DMS53 treated with DMSO at 0.1 percent for 48 hours (cell line): ENCODE data around the gene DPM3.
"Not testable (repeated sequence)": the region's sequence is repeated elsewhere in the genome, so short reads cannot be mapped to it uniquely, and the experiment has no call there.

Experiments
- DNase-seq: peaks from one replicate; lab custom pipeline; 2025; ENCODE audit not compliant: unreplicated experiment; lab: John Stamatoyannopoulos, UW

Gene DPM3

DNA sequence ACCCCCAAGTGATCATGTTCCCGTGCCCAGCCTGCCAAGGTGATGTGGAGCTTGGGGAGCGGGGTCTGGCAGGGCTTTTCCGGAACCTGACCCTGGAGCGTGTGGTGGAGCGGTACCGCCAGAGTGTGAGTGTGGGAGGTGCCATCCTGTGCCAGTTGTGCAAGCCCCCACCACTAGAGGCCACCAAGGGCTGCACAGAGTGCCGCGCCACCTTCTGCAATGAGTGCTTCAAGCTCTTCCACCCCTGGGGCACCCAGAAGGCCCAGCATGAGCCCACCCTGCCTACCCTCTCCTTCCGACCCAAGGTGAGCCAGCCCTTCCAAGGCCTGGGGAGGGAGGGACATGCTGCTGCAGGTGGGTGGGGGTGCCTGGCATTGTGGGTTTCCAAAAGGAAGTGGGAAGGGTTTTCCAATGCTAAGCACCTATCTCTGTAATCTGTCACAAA, 35.6 kb upstream of the DPM3 start:
- DNase-seq, result peak; percentile 66

DNA sequence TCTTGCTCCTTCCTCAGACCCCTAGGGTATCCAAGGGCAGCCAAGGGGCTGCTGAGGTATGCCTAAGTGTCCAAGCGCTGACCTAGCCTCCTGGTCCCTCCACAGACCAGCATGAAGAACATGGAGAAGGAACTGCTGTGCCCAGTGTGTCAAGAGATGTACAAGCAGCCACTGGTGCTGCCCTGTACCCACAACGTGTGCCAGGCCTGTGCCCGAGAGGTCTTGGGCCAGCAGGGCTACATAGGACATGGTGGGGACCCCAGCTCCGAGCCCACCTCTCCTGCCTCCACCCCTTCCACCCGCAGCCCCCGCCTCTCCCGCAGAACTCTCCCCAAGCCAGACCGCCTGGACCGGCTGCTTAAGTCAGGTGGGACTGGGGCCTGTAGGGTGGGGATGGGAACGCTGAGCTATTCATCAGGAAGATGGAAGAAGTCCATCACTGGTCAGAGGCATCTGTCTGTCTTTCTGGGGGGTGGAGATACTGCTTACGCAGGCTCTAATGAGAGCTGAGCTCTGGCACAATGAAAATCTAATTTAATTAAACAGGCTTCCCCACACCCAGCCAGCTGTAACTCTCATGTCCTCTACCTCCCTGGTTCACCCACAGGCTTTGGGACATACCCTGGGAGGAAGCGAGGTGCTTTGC, 35.1 kb upstream of the DPM3 start:
- peak; percentile 25 for DNase-seq

DNA sequence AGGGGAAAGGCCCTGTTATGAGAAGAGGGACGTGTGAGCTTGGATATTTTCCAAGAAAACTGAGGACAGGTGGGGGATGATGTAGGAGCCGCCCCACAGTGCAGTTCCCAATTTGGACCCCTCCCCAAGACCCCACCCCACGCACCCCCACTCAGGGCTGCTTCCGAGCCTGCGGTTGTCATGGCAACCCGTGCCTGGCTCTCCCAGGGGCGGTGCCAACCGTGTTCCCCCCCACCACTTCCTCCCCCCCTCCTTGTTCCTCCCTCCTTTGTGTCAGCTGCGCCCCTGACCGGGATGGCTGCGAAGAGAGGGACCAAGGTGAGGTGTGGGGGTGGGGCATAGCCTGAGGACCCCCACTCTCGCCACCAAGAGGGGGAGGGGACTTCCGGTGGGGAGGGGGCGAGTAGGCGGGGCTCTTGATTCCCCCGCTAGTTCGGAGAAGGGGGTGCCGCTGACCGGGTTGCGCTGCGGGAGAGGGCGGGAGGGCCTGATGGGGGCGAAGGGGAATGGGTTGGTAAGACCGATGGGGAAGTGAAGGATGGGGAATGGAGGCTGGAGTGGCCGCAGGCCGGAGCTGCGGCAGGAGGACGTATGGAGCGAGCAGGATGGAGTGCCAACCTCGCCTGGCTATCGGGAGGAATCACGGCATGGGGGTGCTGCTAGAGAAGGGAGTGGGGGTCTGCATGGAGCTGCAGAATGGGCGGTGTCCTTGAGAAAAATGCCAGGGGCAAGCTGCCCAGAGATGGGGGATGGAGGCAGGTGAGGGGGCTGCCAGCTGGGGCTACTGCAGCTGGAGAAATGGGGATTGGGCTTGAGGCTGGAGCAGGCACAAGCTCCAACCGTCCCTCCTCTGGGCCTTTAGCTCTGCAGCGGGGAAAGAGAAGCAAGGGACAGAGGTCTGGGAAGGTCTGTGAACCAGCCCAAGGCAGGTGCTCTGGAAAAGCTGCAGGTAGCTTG, 34.3 kb upstream of the DPM3 start:
- peak; percentile 27 for DNase-seq

DNA sequence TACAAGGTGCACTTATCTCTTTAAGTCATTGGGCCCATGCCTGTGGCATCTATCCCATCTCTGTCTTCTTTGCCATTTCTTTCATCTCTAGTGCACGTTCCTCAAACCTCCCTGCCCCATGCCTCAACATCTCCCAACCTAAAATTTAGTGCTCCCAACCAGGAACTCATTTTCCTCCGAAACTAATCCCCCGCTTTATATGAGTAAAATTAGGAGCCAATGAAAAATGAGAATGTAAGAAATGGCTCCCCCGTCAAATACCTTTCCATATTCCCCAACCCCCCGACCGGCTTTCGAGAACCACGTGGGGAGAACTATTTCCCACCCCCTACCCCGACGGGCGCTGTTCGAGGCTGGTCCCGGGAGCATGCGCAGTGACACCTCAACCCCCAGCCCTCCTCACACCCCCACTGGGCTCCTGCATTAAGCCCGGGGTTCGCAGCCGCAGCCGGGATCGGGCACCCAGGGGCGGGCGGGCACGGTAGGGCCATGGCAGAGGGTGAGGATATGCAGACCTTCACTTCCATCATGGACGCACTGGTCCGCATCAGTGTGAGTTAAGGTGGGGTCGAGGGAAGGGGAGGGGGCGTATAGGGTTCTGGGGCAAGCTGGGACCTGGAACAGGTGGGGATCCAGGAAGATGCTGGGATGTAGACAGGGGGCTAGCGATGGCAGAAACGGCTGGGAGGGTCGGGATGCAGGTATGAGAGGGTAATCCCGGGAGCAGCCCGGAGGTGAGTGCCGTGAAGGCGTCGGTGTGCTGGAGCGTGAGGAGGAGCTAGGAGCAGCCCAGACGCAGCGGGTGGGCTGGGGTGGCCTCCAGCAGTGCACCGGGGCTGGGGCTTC, 33.4 kb upstream of the DPM3 start, which contains the start of gene TRIM46:
TRIM46 (plus strand) TSS at position 372 of the 846 bp plus-strand sequence; CDS start at position 490, 118 bp downstream.
- peak; percentile 27 for DNase-seq

DNA sequence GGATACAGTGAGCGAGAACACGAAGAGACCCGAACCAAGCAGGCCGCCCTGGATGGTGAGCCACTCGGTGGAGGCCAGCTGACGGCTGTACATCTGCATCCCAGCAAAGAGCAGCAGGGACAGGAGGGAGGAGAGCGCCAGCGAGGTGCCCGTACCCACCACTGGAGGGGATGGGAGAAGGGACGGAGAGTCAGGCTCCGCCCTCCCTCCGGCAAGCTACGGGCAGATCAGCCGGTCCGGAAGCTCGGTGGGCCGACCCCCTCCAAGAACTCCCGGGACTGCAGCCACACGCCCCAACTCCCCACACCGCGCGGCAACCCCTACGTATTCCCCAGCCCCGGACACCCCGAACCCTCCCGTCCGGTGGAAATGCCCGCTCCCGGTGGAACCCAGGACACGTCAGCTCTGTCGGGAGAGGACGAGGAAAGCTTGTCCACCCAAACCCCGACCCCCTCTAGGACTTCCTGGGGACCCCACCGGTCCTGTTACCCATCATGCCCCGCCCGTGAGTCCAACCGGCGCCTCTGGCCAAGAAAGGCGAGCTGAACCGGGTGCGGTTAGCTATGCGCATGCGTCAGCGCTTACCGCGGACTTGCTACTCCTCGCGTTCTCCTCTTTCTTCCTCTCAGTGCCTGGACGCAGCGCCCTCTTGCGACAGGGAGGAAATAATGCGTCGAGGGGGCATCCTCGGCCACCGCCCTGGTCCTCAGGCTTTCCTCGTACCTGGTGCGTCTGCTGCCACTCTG, 32.6 kb upstream of the DPM3 start, which contains the start of gene KRTCAP2:
KRTCAP2 (minus strand) TSS at position 573 of the 746 bp plus-strand sequence; CDS start at position 493, 80 bp downstream.
- peak; percentile 95 for DNase-seq

DNA sequence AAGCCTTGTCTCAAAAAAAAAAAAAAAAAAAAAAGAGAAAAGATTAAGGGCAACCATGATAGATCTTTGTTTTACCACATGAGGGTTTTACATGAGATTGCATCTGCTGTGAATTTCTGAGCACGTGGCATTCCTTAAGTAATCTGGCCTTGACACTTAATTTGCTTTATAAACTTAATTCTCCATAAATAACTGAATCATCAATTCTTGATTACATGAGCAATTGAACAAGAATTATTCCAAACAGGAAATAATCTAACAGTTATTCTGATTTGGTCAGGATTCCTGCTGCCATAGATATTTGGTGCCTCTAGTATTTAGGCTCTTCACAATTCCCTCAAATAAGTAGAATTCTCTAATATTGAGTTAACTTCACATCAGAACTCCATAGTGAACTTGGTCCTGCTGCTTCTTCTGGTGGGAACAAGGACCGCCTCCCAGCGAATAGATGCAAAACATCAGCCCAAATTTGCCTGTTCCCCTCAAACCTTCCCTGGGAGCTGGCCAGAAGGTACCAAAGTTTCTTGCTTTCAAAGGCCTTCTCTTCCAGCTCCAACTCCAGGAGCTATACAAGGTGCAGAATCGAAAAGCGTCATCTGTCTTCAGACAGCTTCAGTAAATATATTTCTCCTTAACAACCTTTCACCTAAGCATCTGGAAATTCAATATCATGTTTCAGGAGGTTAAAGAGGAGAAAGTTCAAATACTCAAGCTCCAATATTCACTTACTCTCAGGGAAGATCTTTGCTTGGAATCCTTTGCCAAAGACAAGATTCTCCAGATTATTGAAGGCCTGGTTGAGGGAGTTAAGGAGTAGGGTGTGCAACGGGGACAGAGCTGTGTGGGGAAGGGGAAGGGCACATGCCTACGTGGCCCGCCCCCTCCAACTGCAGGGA, 31.8 kb upstream of the DPM3 start:
- DNase-seq, result no peak

- DNase-seq, result no peak
Measured at GRCh38 chr1:155170806-155171205, 30.5 kb upstream of the DPM3 start.

DNA sequence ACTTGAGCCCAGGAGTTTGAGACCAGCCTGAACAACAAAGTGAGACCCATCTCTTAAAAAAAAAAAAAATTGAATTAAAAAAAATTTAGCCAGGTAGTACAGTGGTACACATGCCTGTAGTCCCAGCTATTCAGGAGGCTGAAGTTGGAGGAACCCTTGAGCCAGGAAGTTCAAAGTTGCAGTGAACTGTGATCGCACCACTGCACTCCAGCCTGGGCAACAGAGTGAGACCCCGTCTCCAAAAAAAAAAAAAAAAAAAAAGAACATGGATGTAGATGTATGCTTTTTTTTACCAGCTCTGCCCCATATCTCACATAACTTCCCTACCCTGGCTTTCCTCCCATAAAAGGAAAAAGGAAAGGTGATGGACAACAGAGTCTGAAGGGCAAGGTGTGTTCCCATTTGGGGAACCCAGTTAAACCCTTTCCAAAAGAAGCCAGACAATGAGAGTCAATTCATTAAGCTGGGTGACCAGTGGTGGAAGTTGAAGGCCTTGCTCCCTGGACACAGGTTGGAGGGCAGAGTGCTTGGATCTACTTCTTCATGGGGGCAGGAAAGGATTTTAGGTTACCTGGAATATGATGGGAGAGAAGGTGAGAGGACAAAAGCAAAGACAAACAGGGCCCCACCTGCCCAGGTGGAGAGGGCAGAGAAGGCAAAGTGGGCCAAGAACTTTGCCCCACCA, 29.9 kb upstream of the DPM3 start:
- DNase-seq, result no peak

DNA sequence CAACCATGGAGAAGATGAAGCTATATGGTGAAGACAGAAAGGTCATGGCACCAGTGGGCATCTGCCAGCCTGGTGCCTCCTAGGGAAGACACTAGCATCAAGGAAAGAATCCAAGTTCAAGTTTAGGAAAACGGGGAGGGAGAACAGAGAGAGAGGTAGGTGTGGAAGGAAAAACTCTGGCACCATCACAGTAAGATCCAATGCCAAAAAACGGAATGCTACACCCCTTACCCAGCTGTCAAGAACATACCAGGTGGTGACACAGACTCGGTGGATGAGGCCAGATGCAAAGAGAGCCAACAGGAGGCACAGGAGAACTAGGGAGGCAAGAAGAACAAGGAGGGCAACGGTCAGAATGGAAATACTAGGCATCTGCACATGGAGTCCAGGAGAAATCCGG, 29.2 kb upstream of the DPM3 start:
- no peak for DNase-seq

GRCh38 chr1:155168456-155169210, 28.3 kb upstream of the DPM3 start:
- DNase-seq, result no peak

- DNase-seq, result not testable (repeated sequence)
Measured at GRCh38 chr1:155168105-155168445, 27.7 kb upstream of the DPM3 start.

DNA sequence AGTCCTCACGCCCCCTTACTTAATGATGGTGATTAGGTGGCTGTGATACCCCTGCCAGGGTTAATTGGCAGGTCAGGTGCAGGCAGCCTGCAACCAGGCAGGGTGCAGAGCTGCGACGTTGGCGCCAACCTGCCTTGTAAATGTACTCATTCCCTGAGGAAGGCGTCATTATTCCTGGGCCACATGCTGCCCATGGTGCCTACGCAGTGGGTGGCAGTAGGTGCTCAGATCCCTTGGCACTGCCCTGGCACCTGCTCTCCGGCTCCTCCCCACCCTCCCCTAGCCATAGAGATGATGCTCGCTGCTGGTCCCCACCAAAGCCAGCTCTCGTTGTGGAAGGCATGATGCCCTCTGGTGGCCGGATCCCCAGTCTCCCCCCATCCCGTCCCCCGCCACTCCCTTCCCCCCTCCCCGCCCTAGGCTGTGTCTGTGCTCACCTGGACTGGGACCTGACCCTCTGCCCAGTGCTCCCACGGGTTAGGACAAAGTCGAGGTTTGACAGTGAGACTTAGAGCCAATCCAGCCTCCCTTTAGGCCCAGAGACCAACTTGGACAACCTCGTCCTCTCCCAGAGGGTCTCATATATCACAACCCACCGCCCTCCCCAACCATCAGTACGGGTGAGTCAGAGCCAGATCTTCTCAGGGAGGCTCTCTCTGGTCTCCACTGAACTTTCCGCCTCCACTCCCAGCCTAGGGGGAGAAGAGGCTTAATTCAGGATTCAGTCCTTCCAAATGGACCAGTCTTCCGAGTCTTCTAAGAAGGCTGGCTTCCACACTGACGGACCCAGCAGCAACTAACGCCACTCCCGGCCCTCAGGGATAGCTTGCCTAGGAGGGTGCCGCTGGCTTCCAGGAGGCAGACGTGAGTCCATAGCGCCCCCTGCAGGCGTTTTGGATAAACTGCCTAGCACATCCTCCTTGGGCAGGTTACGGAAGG, 27.1 kb upstream of the DPM3 start:
- DNase-seq, result peak; percentile 78

DNA sequence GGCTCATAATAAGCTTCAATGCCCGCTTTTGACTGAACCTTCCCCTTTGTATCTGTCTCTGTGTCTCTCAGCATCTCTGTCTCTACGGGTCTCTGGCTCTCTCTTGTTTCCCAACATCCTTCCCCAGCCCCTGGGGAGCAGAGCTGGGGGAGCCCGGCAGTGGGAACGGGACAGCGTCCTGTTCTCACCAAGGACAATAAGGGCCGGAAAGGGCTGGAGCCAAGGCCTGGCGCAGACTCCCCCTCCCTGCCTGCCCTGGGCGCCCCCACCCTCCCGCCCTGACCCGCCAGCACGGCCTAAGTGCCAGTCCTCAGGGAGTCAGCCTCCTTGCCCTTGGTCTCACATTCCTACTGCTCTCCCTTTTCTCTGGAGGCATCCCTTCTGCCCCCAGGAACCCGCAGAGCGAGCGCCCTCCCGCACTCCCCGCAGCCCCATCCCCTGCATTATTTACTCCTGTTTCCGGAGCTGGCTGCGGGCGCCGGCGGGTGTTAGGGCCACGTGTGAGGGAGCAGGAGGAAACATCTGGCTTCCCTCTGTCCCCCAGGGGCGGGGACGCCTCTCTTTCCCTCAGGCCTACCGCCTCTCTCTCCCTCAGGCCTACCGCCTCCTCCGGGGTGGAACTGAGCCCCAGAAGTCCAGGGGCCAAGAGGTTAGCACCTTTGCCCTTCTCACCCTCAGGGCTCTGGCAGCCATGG, 26.3 kb upstream of the DPM3 start:
- DNase-seq, result no peak

- no peak for DNase-seq
Measured at GRCh38 chr1:155166051-155166470, 25.7 kb upstream of the DPM3 start.

DNA sequence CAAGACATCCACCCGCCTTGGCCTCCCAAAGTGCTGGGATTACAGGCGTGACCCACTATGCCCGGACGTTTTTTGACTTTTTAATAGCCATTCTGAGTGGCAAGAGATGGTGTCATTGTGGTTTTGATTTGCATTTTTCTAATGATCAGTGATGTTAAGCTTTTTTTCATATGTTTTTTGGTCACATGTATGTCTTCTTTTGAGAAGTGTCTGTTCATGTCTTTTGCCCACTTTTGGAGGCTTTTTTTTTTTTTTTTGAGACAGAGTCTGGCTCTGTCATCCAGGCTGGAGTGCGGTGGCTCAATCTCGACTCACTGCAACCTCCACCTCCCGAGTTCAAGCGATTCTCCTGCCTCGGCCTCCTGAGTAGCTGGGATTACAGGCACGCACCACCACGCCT, 24.3 kb upstream of the DPM3 start:
- not testable (repeated sequence) for DNase-seq

DNA sequence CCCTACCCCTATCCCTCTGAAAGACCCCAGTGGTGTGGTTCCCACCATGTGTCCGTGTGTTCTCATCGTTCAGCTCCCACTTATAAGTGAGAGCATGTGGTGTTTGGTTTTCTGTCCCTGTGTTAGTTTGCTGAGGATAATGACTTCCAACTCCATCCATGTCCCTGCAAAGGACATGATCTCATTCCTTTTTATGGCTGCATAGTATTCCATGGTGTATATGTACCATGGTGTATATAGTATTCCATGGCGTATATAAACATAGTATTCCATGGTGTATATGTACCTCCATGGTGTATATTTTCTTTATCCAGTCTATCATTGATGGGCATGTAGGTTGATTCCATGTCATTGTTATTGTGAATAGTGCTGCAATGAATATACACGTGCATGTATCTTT, 23.5 kb upstream of the DPM3 start:
- DNase-seq, result not testable (repeated sequence)
